Gastrocnemius medialis (tissue), 4 donors: ENCODE data around the gene CTNNBL1. TPM values are rescaled to one million over a fixed set of nuclear protein-coding genes. Genes with fewer than 3 reads are reported as not detected.

ENCODE experiments used
- ATAC-seq, 2 donors: fragments of 150-250 bp; one replicate each; pipeline ENCODE4 v1.9.1; 2016
- DNase-seq, 2 donors: peaks; one replicate each; pipeline ENCODE4 v3.0.0-alpha.2; 2019
- H3K27ac ChIP-seq, 4 donors: fragments of 200-600 bp; sonication (generic); 1 replicate in 1 of 4; 2 replicates in 3 of 4; pipeline ENCODE4 v1.5.1; 2016 to 2018; ENCODE audit warnings: mild to moderate bottlenecking in 2 of 4, moderate library complexity in 1 of 4
- H3K27me3 ChIP-seq, 3 donors: fragments of 200-600 bp; sonication (generic) in 2 of 3; 1 replicate in 1 of 3; 2 replicates in 2 of 3; pipeline versions ENCODE4 v1.5.1 to v1.6.0; 2016 to 2019; ENCODE audit warnings: mild to moderate bottlenecking in 1 of 3, moderate library complexity in 1 of 3
- H3K36me3 ChIP-seq, 2 donors: fragments of 200-600 bp; sonication (generic) in 1 of 2; one replicate each; pipeline ENCODE4 v1.5.1; 2017 to 2018
- H3K4me1 ChIP-seq, 2 donors: fragments of 200-600 bp; sonication (generic) in 1 of 2; one replicate each; pipeline ENCODE4 v1.5.1; 2016 to 2017; ENCODE audit warnings: mild to moderate bottlenecking in 2 of 2
- H3K4me3 ChIP-seq, 4 donors: fragments of 200-600 bp; sonication (generic) in 3 of 4; 1 replicate in 1 of 4; 2 replicates in 3 of 4; pipeline ENCODE4 v1.5.1; 2016 to 2019; ENCODE audit warnings: mild to moderate bottlenecking in 2 of 4
- H3K9me3 ChIP-seq, 3 donors: fragments of 200-600 bp; sonication (generic) in 2 of 3; 1 replicate in 1 of 3; 2 replicates in 2 of 3; pipeline ENCODE4 v1.5.1; 2016 to 2019
- CTCF ChIP-seq, 5 experiments: fragments of 450-650 bp in 3 of 5; fragments of 200-600 bp in 2 of 5; sonication (generic) in 2 of 5; IDR thresholded peaks in 4 of 5; conservative IDR thresholded peaks in 1 of 5; 1 replicate in 4 of 5; 2 replicates in 1 of 5; pipeline ENCODE4 v1.5.1; 2016 to 2019; ENCODE audit warnings: antibody characterized with exemption in 5 of 5, mild to moderate bottlenecking in 3 of 5, moderate library complexity in 3 of 5
- POLR2A ChIP-seq, 2 donors: fragments of 450-650 bp; IDR thresholded peaks; one replicate each; pipeline ENCODE4 v1.6.1; 2017; ENCODE audit warnings: antibody characterized with exemption in 2 of 2, mild to moderate bottlenecking in 2 of 2, moderate library complexity in 2 of 2
- in situ Hi-C, 4 donors: fragments of 200-750 bp; cut with MboI; loops; one replicate each; pipeline versions ENCODE4 v1.15.0 to v1.8.0; 2017; ENCODE audit warnings: low sequenced_read_pairs in 4 of 4
- intact Hi-C: fragments of 100-400 bp; cut with DNase I; formaldehyde crosslinking; loops from one replicate; pipeline ENCODE4 v1.15.1; 2023; ENCODE audit warnings: low total_unique reads
- total RNA-seq, 4 donors: library from RNA; depleted of rRNA; stranded (reverse); fragments of >200 nt; gene quantifications; one replicate each; pipeline versions ENCODE4 v1.1.0 to v1.2.3, GENCODE V29; 2016

CTNNBL1 gene
- total RNA-seq, 4 donors from 2014 or later, result 23.1 to 35.4 (median 30.3) TPM

GRCh38 chr20:37914672-37915433 lies 221.0 kb downstream of the CTNNBL1 start:
- TF ChIP-seq CTCF (IDR thresholded peaks at IDR 0.05 in 4 of 5, conservative IDR thresholded peaks at IDR 0.05 in 1 of 5), result no peak
- no peak for TF ChIP-seq POLR2A (IDR thresholded peaks at IDR 0.05)
- ATAC-seq, result no peak
- H3K9me3 ChIP-seq, result no peaks in the 10 kb centered on the region
- H3K36me3 ChIP-seq, result no peaks in the 10 kb centered on the region
- intact Hi-C loops, result no loop called here
- in situ Hi-C loops, result loop anchor here in 1 of 4 donors (25.0 kb wide), 1 partner anchor 103 kb away; no protein-coding TSS in a partner anchor
- no peak for DNase-seq
- no peaks in the 10 kb centered on the region for H3K4me1 ChIP-seq
- no peak overlapping the region for H3K27ac ChIP-seq
- peaks cover 67 to 76% (median 70%) of the 10 kb centered on the region in 3 donors for H3K27me3 ChIP-seq
- peak overlapping the region in 3 of 4 donors; percentile 11 to 40 (median 32) for H3K4me3 ChIP-seq

GRCh38 chr20:37915434-37915787 lies 221.6 kb downstream of the CTNNBL1 start:
- TF ChIP-seq POLR2A (IDR thresholded peaks at IDR 0.05) (no peak), CTCF (IDR thresholded peaks at IDR 0.05 in 4 of 5, conservative IDR thresholded peaks at IDR 0.05 in 1 of 5) (no peak)
- no peak overlapping the region for H3K27ac ChIP-seq
- peak overlapping the region in 2 of 4 donors; percentile 32 to 40 for H3K4me3 ChIP-seq
- H3K9me3 ChIP-seq, result no peaks in the 10 kb centered on the region
- DNase-seq (no peak), ATAC-seq (no peak)
- peaks cover 67 to 73% (median 69%) of the 10 kb centered on the region in 3 donors for H3K27me3 ChIP-seq
- H3K36me3 ChIP-seq, result no peaks in the 10 kb centered on the region
- in situ Hi-C loops, result loop anchor here in 1 of 4 donors (25.0 kb wide), 1 partner anchor 103 kb away; no protein-coding TSS in a partner anchor
- H3K4me1 ChIP-seq, result no peaks in the 10 kb centered on the region
- intact Hi-C loops, result no loop called here

GRCh38 chr20:37915800-37916570 lies 222.2 kb downstream of the CTNNBL1 start:
- no peak for ATAC-seq
- in situ Hi-C loops, result loop anchor here in 1 of 4 donors (25.0 kb wide), 1 partner anchor 104 kb away; no protein-coding TSS in a partner anchor
- no peaks in the 10 kb centered on the region for H3K4me1 ChIP-seq
- TF ChIP-seq POLR2A (IDR thresholded peaks at IDR 0.05), result no peak
- TF ChIP-seq CTCF (IDR thresholded peaks at IDR 0.05 in 4 of 5, conservative IDR thresholded peaks at IDR 0.05 in 1 of 5), result no peak
- no peaks in the 10 kb centered on the region for H3K36me3 ChIP-seq
- H3K27ac ChIP-seq, result no peak overlapping the region
- DNase-seq, result no peak
- peaks cover 63 to 71% (median 69%) of the 10 kb centered on the region in 3 donors for H3K27me3 ChIP-seq
- intact Hi-C loops, result no loop called here
- no peak overlapping the region for H3K4me3 ChIP-seq
- H3K9me3 ChIP-seq, result no peaks in the 10 kb centered on the region

GRCh38 chr20:37917461-37917860 lies 223.6 kb downstream of the CTNNBL1 start:
- Histone ChIP-seq H3K36me3 (no peaks in the 10 kb centered on the region), H3K9me3 (no peaks in the 10 kb centered on the region), H3K27me3 (peaks cover 54 to 61% (median 57%) of the 10 kb centered on the region in 3 donors), H3K4me3 (no peak overlapping the region), H3K27ac (no peak overlapping the region), H3K4me1 (no peaks in the 10 kb centered on the region)
- intact Hi-C loops, result no loop called here
- in situ Hi-C loops, result loop anchor here in 1 of 4 donors (25.0 kb wide), 1 partner anchor 105 kb away; no protein-coding TSS in a partner anchor
- DNase-seq (no peak), ATAC-seq (no peak)
- TF ChIP-seq POLR2A (IDR thresholded peaks at IDR 0.05) (no peak), CTCF (IDR thresholded peaks at IDR 0.05 in 4 of 5, conservative IDR thresholded peaks at IDR 0.05 in 1 of 5) (no peak)
